GM19193 (cell line): ENCODE data around the gene KMT5C.

Experiments
- POLR2A ChIP-seq: IDR thresholded peaks from 4 replicates; pipeline ENCODE4 v1.6.1; 2011; ENCODE audit not compliant: insufficient read depth, insufficient read length; ENCODE audit errors: extremely low read depth

KMT5C gene

DNA sequence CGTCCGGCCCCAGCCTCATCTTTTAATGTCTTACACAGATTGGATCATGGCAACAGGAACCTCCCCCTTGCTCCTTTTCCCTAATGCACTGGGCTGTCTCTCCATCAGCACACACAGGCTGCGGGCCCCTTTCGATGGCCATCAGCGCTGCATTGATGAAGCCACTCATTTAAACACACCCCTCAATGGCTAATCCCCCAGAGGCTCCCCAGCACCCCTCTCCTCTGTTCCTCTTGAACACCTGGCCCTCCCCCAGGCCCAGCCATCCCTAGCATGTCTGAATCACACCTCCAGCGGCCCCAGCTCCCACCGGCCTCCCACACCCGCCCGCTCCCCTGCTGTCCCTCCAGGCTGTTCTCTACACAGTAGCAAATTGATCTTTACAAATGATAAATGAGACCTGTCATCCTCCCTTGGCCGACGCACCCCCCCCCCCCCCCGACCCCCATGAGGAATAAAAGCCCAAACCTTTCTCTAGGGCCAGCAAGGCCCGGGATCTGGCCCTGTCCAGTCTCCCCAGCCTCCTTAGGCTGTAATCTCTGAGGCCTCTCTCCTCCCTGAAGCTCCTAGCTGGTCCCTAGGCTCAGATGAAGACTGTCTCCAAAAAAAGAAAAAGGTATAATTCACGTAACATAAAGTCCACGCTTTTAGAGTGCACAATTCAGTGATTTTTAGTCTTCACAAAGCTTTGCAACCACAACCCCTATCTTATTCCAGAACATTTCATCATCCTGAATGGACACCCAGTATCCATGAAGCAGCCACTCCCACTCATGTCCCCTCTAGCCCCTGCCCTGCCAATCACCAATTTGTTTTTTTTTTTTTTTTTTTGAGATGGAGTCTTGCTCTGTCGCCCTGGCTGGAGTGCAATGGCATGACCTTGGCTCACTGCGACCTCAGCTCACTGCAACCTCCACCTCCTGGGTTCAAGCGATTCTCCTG, 53.4 kb downstream of the KMT5C start:
- no peak for TF ChIP-seq POLR2A
